ENCODE data around the gene PGM2.

PGM2 gene

GRCh38 chr4:37904824-37905223 is 78.3 kb downstream of the PGM2 start:
- DNase-seq, result no peak

GRCh38 chr4:37905533-37906169 is 79.2 kb downstream of the PGM2 start:
- no peak for DNase-seq

- DNase-seq, result no peak
Measured at GRCh38 chr4:37908488-37909331, 82.2 kb downstream of the PGM2 start.

GRCh38 chr4:37909332-37910090 is 83.0 kb downstream of the PGM2 start:
- DNase-seq, result no peak

GRCh38 chr4:37910091-37910486 is 83.6 kb downstream of the PGM2 start:
- DNase-seq, result no peak

All from NCI-H69 (cell line).